ENCODE results near the gene RBM38.

- TF ChIP-seq, protein P1, sequence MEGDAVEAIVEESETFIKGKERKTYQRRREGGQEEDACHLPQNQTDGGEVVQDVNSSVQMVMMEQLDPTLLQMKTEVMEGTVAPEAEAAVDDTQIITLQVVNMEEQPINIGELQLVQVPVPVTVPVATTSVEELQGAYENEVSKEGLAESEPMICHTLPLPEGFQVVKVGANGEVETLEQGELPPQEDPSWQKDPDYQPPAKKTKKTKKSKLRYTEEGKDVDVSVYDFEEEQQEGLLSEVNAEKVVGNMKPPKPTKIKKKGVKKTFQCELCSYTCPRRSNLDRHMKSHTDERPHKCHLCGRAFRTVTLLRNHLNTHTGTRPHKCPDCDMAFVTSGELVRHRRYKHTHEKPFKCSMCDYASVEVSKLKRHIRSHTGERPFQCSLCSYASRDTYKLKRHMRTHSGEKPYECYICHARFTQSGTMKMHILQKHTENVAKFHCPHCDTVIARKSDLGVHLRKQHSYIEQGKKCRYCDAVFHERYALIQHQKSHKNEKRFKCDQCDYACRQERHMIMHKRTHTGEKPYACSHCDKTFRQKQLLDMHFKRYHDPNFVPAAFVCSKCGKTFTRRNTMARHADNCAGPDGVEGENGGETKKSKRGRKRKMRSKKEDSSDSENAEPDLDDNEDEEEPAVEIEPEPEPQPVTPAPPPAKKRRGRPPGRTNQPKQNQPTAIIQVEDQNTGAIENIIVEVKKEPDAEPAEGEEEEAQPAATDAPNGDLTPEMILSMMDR (IDR thresholded peaks at IDR 0.05), result no peak
- no peak for TF ChIP-seq POLR2A (IDR thresholded peaks at IDR 0.05)
Measured at GRCh38 chr20:57425150-57426013, 34.2 kb downstream of the RBM38 start.

Measured in lower leg skin (tissue), 3 donors.